Omental fat pad (tissue), 4 donors: ENCODE results near the gene ARL14. TPM values are rescaled to one million over a fixed set of nuclear protein-coding genes. Genes with fewer than 3 reads are reported as not detected.
"Not testable (repeated sequence)": the region's sequence is repeated elsewhere in the genome, so short reads cannot be mapped to it uniquely, and the experiment has no call there.

Source experiments
- ATAC-seq: fragments of 150-250 bp; one replicate; pipeline ENCODE4 v1.9.1; 2016; ENCODE audit warnings: mild to moderate bottlenecking, moderate library complexity; ENCODE audit not compliant: low FRiP score
- DNase-seq: peaks from one replicate; pipeline ENCODE4 v3.0.0-alpha.2; 2019; ENCODE audit warnings: low spot score
- CTCF ChIP-seq, 3 donors: fragments of 450-650 bp; IDR thresholded peaks; one replicate each; pipeline ENCODE4 v1.5.1; 2016 to 2017; ENCODE audit warnings: antibody characterized with exemption in 3 of 3, mild to moderate bottlenecking in 3 of 3, moderate library complexity in 2 of 3
- total RNA-seq, 4 donors: library from RNA; depleted of rRNA; stranded (reverse); fragments of >200 nt; gene quantifications; one replicate each; pipeline ENCODE4 v1.1.0, GENCODE V29; 2016

The ARL14 gene
- total RNA-seq, 4 donors from 2014 or later = not detected

GRCh38 chr3:160698599-160699195 lies 21.7 kb downstream of the ARL14 start:
- no peak for TF ChIP-seq CTCF (IDR thresholded peaks at IDR 0.05)
- no peak for DNase-seq
- ATAC-seq = no peak

- DNase-seq = no peak
- no peak for ATAC-seq
- no peak for TF ChIP-seq CTCF (IDR thresholded peaks at IDR 0.05)
These were observed 24.5 kb downstream of the ARL14 start for GRCh38 chr3:160701490-160701889.

GRCh38 chr3:160702290-160702689 lies 25.3 kb downstream of the ARL14 start:
- DNase-seq = no peak
- no peak for TF ChIP-seq CTCF (IDR thresholded peaks at IDR 0.05)
- no peak for ATAC-seq

- DNase-seq (no peak), ATAC-seq (no peak)
- TF ChIP-seq CTCF (IDR thresholded peaks at IDR 0.05) = no peak
These were observed 27.0 kb downstream of the ARL14 start for GRCh38 chr3:160703974-160704373.

- DNase-seq = no peak
- TF ChIP-seq CTCF (IDR thresholded peaks at IDR 0.05) = no peak
- no peak for ATAC-seq
These were observed 30.3 kb downstream of the ARL14 start for GRCh38 chr3:160707187-160707794.

GRCh38 chr3:160709477-160710182 lies 32.7 kb downstream of the ARL14 start:
- TF ChIP-seq CTCF (IDR thresholded peaks at IDR 0.05) = no peak
- ATAC-seq (no peak), DNase-seq (no peak)

- DNase-seq, ATAC-seq: not testable (repeated sequence)
These were observed 36.2 kb downstream of the ARL14 start for GRCh38 chr3:160713144-160713543.
